Fibroblast of lung (primary cell): ENCODE measurements around the gene ABCA13. TPM values are rescaled to one million over a fixed set of nuclear protein-coding genes. Genes with fewer than 3 reads are reported as not detected.

Source experiments
- DNase-seq, 2 donors: peaks; one replicate each; pipeline versions ENCODE4 v3.0.0 to v3.0.0-alpha.2; 2010; ENCODE audit warnings: low read depth in 2 of 2
- H2AFZ ChIP-seq: 2 replicates; pipeline ENCODE4 v1.5.1; 2012; ENCODE audit warnings: low read length, control low read depth, inconsistent platforms
- H3K27ac ChIP-seq: 2 replicates; pipeline ENCODE4 v1.5.1; 2011; ENCODE audit warnings: low read length, control low read depth; ENCODE audit not compliant: insufficient read depth
- H3K27me3 ChIP-seq: 2 replicates; pipeline ENCODE4 v1.5.1; 2011; ENCODE audit warnings: mild to moderate bottlenecking, low read length; ENCODE audit not compliant: control insufficient read depth, insufficient read depth
- H3K36me3 ChIP-seq: 2 replicates; pipeline ENCODE4 v1.5.1; 2011; ENCODE audit warnings: low read length; ENCODE audit not compliant: control insufficient read depth, insufficient read depth
- H3K4me1 ChIP-seq: 2 replicates; pipeline ENCODE4 v1.5.1; 2011; ENCODE audit warnings: low read length; ENCODE audit not compliant: control insufficient read depth, insufficient read depth; ENCODE audit errors: extremely low read depth
- H3K4me2 ChIP-seq: 2 replicates; pipeline ENCODE4 v1.5.1; 2011; ENCODE audit warnings: low read length, control low read depth; ENCODE audit not compliant: insufficient read depth; ENCODE audit errors: extremely low read depth
- H3K4me3 ChIP-seq, 4 experiments: fragments of 200-600 bp in 1 of 4; sonication (generic) in 1 of 4; replicated peaks in 1 of 4; 2 replicates each; pipeline ENCODE4 v1.5.1; 2011 to 2016; ENCODE audit warnings: low read length in 4 of 4, low read depth in 3 of 4, mild to moderate bottlenecking in 3 of 4, control low read depth in 2 of 4, inconsistent platforms in 1 of 4, mixed read lengths in 1 of 4; ENCODE audit not compliant: insufficient read depth in 1 of 4; ENCODE audit errors: control extremely low read depth in 1 of 4
- H3K79me2 ChIP-seq: 2 replicates; pipeline ENCODE4 v1.5.1; 2012; ENCODE audit warnings: mild to moderate bottlenecking, low read length, inconsistent platforms; ENCODE audit not compliant: control insufficient read depth, insufficient read depth
- H3K9ac ChIP-seq: 2 replicates; pipeline ENCODE4 v1.5.1; 2011; ENCODE audit warnings: mild to moderate bottlenecking, low read length, control low read depth; ENCODE audit not compliant: insufficient read depth
- H3K9me3 ChIP-seq: 2 replicates; pipeline ENCODE4 v1.5.1; 2012; ENCODE audit warnings: low read depth, low read length; ENCODE audit not compliant: control insufficient read depth, insufficient read depth
- H4K20me1 ChIP-seq: 2 replicates; pipeline ENCODE4 v1.5.1; 2011; ENCODE audit warnings: low read length; ENCODE audit not compliant: control insufficient read depth, insufficient read depth; ENCODE audit errors: extremely low read depth
- CTCF ChIP-seq, 2 donors: IDR thresholded peaks in 1 of 2; conservative IDR thresholded peaks in 1 of 2; 1 replicate in 1 of 2; 2 replicates in 1 of 2; pipeline ENCODE4 v1.5.1; 2011 to 2012; ENCODE audit warnings: low read length in 2 of 2, control low read depth in 1 of 2, inconsistent platforms in 1 of 2, low read depth in 1 of 2, mild to moderate bottlenecking in 1 of 2
- EZH2 ChIP-seq: IDR thresholded peaks from 2 replicates; pipeline ENCODE4 v1.5.1; 2012; ENCODE audit warnings: low read length, control low read depth, mild to moderate bottlenecking; ENCODE audit errors: missing control alignments
- polyA plus RNA-seq, 2 donors: library from polyadenylated mRNA; depleted of rRNA in 1 of 2; stranded (reverse) in 1 of 2; unstranded in 1 of 2; fragments of >200 nt; gene quantifications; 2 replicates each; pipeline ENCODE4 v1.2.1, GENCODE V29; 2011 to 2012; ENCODE audit warnings: missing spikeins in 1 of 2
- total RNA-seq: library from RNA; depleted of rRNA; stranded (reverse); fragments of >200 nt; gene quantifications from 2 replicates; pipeline ENCODE4 v1.2.1, GENCODE V29; 2014

The ABCA13 gene
- total and polyA plus RNA-seq, 2 donors (not counting 1 experiment from before 2014, with no cell fraction given) = 0.08 to 10.9 TPM

GRCh38 chr7:48398191-48398590 lies 226.9 kb downstream of the ABCA13 start:
- no peaks in the 10 kb centered on the region for H3K79me2 ChIP-seq
- DNase-seq = no peak
- no peak overlapping the region for H2AFZ ChIP-seq
- no peaks in the 10 kb centered on the region for H3K4me1 ChIP-seq
- H3K36me3 ChIP-seq = no peaks in the 10 kb centered on the region
- no peak overlapping the region for H3K4me2 ChIP-seq
- no peak overlapping the region for H3K27ac ChIP-seq
- no peaks in the 10 kb centered on the region for H3K27me3 ChIP-seq
- H3K9me3 ChIP-seq = no peaks in the 10 kb centered on the region
- H3K4me3 ChIP-seq = no peak overlapping the region
- TF ChIP-seq CTCF (conservative IDR thresholded peaks at IDR 0.05 in 1 of 2, IDR thresholded peaks at IDR 0.05 in 1 of 2; ENCODE audit: low read depth in 1 of 2, low read length in 2 of 2) = no peak
- H4K20me1 ChIP-seq = no peaks in the 10 kb centered on the region
- no peak overlapping the region for H3K9ac ChIP-seq

GRCh38 chr7:48402721-48403120 lies 231.5 kb downstream of the ABCA13 start:
- no peaks in the 10 kb centered on the region for H3K9me3 ChIP-seq

GRCh38 chr7:48408731-48409130 lies 237.5 kb downstream of the ABCA13 start:
- H3K27me3 ChIP-seq = no peaks in the 10 kb centered on the region
- H3K36me3 ChIP-seq = no peaks in the 10 kb centered on the region
- no peak for DNase-seq
- no peaks in the 10 kb centered on the region for H3K79me2 ChIP-seq
- no peak overlapping the region for H3K4me2 ChIP-seq
- H3K9ac ChIP-seq = no peak overlapping the region
- H3K27ac ChIP-seq = no peak overlapping the region
- no peak overlapping the region for H3K4me3 ChIP-seq
- H3K9me3 ChIP-seq = no peaks in the 10 kb centered on the region
- H2AFZ ChIP-seq = no peak overlapping the region
- TF ChIP-seq EZH2 (no peak), CTCF (conservative IDR thresholded peaks at IDR 0.05 in 1 of 2, IDR thresholded peaks at IDR 0.05 in 1 of 2; ENCODE audit: low read depth in 1 of 2, low read length in 2 of 2) (no peak)
- H3K4me1 ChIP-seq = no peaks in the 10 kb centered on the region
- no peaks in the 10 kb centered on the region for H4K20me1 ChIP-seq

More at GRCh38 chr7:48402721-48403120, 231.5 kb downstream of the ABCA13 start:
- H3K79me2 ChIP-seq = no peaks in the 10 kb centered on the region
- no peaks in the 10 kb centered on the region for H3K27me3 ChIP-seq
- H2AFZ ChIP-seq = no peak overlapping the region
- DNase-seq = no peak
- TF ChIP-seq EZH2 = no peak
- no peak for TF ChIP-seq CTCF (conservative IDR thresholded peaks at IDR 0.05 in 1 of 2, IDR thresholded peaks at IDR 0.05 in 1 of 2; ENCODE audit: low read depth in 1 of 2, low read length in 2 of 2)
- H3K4me3 ChIP-seq = no peak overlapping the region
- no peaks in the 10 kb centered on the region for H3K36me3 ChIP-seq
- no peak overlapping the region for H3K4me2 ChIP-seq
- H3K27ac ChIP-seq = no peak overlapping the region
- H3K4me1 ChIP-seq = no peaks in the 10 kb centered on the region
- H3K9ac ChIP-seq = no peak overlapping the region
- no peaks in the 10 kb centered on the region for H4K20me1 ChIP-seq
